GM10266 (cell line): ENCODE results near the gene KIN.
A peak's percentile ranks its signal among the peaks of the same experiment; 100 is the strongest.

Experiments
- DNase-seq: peaks from one replicate; pipeline ENCODE4 v3.0.0; 2012; ENCODE audit errors: extremely low spot score
- TF ChIP-seq, protein P1 (sequence below): IDR thresholded peaks from 2 replicates; pipeline ENCODE4 v1.5.1; 2012; ENCODE audit warnings: mild to moderate bottlenecking, low read depth; ENCODE audit not compliant: control insufficient read depth, insufficient read depth; ENCODE audit errors: missing control alignments

The KIN gene

DNA sequence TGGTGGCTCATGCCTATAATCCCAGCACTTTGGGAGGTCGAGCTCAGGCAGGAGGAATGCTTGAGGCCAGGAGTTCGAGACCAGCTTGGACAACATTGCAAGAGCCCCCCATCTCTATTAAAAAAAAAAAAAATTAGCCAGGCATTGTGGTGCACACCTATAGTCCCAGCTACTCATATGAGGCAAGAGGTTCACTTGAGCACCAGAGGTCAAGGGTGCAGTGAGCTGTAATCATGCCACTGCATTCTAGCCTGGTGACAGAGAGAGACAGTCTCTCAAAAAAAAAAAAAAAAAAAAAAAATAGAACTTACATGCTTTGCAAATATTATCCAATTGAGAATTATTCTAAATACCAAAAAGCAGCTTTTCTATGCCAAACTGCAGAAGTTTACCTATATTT, 11.0 kb downstream of the KIN start:
- TF ChIP-seq, protein P1, sequence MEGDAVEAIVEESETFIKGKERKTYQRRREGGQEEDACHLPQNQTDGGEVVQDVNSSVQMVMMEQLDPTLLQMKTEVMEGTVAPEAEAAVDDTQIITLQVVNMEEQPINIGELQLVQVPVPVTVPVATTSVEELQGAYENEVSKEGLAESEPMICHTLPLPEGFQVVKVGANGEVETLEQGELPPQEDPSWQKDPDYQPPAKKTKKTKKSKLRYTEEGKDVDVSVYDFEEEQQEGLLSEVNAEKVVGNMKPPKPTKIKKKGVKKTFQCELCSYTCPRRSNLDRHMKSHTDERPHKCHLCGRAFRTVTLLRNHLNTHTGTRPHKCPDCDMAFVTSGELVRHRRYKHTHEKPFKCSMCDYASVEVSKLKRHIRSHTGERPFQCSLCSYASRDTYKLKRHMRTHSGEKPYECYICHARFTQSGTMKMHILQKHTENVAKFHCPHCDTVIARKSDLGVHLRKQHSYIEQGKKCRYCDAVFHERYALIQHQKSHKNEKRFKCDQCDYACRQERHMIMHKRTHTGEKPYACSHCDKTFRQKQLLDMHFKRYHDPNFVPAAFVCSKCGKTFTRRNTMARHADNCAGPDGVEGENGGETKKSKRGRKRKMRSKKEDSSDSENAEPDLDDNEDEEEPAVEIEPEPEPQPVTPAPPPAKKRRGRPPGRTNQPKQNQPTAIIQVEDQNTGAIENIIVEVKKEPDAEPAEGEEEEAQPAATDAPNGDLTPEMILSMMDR, result no peak
- DNase-seq, result no peak

DNA sequence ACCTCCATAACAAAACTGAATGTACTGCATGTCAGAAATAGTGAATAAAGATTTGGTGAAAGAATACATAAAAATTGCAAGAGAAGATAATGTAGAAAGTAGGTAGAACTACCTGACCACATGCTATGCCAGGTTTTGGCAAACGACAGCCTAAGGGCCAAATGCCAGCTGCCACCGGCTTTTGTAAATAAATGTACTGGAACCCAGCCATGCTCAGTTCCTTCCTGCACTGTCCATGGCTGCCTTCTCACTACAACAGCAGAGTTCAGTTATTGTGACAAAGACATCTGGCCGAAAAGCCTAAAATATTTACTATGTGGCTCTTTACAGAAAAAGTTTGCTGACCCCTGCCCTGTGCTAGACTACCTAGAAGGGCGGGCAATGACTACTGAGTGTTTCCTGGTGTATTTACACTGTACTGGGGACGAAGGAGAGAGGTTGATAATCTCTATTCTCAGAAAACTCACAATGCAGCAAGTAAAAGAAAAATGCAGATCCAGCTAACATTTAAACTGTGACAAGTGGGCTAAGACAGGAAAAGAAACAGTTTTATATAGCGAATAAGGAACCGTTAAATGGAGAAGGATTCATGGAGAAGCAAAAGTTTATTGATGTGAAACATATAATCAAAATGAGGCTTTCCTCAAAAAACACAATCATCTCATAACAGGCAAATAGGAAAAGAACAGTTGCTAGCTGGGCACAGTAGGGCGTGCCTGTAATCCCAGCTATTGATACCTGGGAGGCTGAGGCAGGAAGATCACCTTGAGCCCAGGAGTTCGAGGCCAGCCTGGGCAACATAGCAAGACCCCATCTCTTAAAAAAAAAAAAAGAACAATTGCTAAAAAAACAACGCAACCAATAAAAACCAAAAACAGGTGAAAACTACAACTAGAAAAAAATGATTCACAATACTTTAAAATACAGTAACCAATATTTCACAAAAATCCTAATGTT, 13.7 kb downstream of the KIN start:
- DNase-seq, result no peak
- TF ChIP-seq, protein P1, result no peak

DNA sequence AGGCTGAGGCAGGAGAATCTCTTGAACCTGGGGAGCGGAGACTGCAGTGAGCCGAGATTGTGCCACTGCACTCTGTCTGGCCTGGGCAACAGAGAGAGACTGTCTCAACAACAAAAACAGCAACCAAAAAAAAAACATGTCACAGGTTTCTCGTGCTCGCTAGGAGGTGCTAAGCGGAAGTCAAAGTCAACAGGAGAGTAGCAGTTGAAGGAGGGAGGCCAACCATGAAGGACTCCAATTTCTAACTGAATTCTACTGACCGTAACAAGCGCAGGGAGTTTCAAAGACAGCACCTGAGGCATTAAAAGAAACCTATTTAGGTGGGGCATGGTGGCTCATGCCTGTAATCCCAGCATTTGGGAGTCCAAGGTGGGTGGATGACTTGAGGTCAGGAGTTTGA, 19.4 kb downstream of the KIN start:
- TF ChIP-seq, protein P1, result no peak
- DNase-seq, result no peak

DNA sequence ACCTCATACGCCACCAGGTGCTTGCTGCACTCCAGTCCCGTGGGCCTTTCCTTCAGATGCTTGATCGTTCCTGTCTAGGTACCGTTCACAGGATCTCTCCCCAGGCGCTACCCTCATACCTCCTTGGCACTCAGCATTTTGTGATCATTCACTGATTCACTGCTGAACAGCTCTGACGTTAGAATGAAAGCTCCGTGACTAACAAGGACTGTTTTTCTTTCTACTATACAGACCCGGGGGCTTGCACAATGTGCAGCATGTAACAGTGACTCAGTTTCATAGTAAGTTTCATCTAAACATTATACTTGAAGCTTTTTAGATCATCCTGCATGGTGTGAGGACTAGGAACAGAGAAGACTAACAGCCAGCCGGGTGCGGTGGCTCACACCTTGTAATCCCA, 20.6 kb downstream of the KIN start:
- DNase-seq, result no peak
- TF ChIP-seq, protein P1, result no peak

DNA sequence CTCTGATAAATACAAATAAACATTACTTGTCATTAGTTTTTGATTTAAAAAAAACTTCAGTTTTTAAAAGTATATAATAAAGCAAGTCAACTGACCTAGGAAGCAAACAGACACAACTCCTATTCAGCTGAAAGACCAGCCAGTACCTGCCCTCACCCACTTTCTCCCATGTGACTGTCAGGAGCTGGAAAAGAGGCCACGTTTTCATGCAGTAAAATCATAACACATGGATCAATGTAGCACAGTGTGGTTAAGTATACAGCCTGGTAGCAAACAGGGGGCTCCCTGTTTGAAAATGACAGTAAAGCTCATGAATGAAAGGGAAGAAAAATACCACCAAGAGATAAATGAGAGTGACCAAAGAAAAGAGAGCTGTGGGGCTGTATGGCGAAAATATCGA, 21.6 kb downstream of the KIN start:
- TF ChIP-seq, protein P1, result no peak
- no peak for DNase-seq

DNA sequence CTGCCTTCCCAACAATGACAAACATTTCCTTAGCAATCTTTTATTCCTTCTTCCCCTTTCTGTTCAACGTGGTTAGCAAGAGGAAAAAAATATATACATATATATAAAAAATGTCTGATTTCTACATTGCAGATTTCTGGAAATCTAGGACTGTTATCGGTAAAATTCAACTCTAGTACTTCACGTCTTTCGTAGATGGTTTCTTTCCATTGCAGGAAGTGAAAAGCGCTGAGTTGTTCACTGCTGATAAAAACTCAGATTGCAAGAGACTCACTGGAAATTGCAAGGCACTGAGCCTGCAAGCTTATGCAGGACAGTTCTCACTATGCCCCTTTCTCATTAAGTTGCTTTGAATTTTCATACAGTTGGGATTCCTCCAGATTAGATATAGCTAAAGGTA, 23.9 kb downstream of the KIN start:
- TF ChIP-seq, protein P1, result no peak
- DNase-seq, result no peak

DNA sequence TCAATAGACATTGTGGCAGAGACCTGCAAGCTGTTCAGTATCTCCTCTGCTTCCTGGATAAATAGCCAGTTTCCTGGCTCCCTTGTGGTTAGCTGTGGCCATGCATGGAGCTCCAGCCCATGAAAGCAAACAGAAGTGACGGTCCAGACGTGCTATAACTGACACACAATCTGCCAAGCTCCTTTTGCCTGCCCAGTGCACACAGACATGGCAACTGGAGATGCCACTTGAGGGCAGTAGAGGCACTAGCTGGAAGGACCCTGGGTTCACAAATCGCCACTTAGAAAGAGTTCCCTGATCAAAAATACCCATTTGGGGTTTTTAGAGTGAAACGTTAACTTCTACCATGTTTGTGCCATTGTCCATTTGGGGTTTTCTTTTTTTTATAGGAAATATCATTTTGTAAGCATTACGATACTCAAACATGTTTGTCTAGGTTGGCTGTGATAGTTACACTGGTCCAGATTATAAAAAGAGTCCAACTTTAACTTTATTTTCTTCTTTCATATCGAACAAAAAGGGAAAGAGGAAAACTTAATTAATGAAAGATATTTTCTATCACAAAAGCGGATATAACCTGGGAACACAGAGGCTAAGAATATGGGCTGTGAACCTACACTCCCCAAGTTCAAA, 31.3 kb downstream of the KIN start:
- DNase-seq, result peak; percentile 19

More for the DNA sequence above, 31.3 kb downstream of the KIN start:
- TF ChIP-seq, protein P1, result peak; percentile 55
